GM21529 (cell line): ENCODE measurements around the gene NTMT2.
"Not testable (repeated sequence)": the region's sequence is repeated elsewhere in the genome, so short reads cannot be mapped to it uniquely, and the experiment has no call there.

ENCODE experiments used
- ATAC-seq: cut with Tn5 transposase; IDR thresholded peaks from one replicate; pipeline ENCODE4 v1.9.1; 2021; ENCODE audit not compliant: unreplicated experiment

NTMT2 gene

GRCh38 chr1:170156594-170156993 is 10.8 kb downstream of the NTMT2 start:
- no peak for ATAC-seq

GRCh38 chr1:170157820-170158219 is 12.1 kb downstream of the NTMT2 start:
- no peak for ATAC-seq

GRCh38 chr1:170162459-170163246 is 16.9 kb downstream of the NTMT2 start:
- ATAC-seq, result no peak

GRCh38 chr1:170164103-170164763 is 18.5 kb downstream of the NTMT2 start:
- ATAC-seq, result no peak

- ATAC-seq, result no peak
Measured at GRCh38 chr1:170166518-170167180, 20.9 kb downstream of the NTMT2 start.

GRCh38 chr1:170168265-170168664 is 22.5 kb downstream of the NTMT2 start:
- no peak for ATAC-seq

GRCh38 chr1:170170513-170170912 is 24.8 kb downstream of the NTMT2 start:
- not testable (repeated sequence) for ATAC-seq

GRCh38 chr1:170174395-170174794 is 28.6 kb downstream of the NTMT2 start:
- no peak for ATAC-seq

GRCh38 chr1:170175041-170175440 is 29.3 kb downstream of the NTMT2 start:
- ATAC-seq, result no peak

GRCh38 chr1:170175484-170175883 is 29.7 kb downstream of the NTMT2 start:
- ATAC-seq, result no peak

GRCh38 chr1:170176772-170177171 is 31.0 kb downstream of the NTMT2 start:
- ATAC-seq, result no peak

GRCh38 chr1:170182442-170182841 is 36.7 kb downstream of the NTMT2 start:
- no peak for ATAC-seq

- ATAC-seq, result no peak
Measured at GRCh38 chr1:170192546-170192945, 46.8 kb downstream of the NTMT2 start.

GRCh38 chr1:170194451-170194850 is 48.7 kb downstream of the NTMT2 start:
- no peak for ATAC-seq

- ATAC-seq, result no peak
Measured at GRCh38 chr1:170196490-170197236, 50.9 kb downstream of the NTMT2 start.

GRCh38 chr1:170198090-170198489 is 52.3 kb downstream of the NTMT2 start:
- ATAC-seq, result no peak

GRCh38 chr1:170198584-170198983 is 52.8 kb downstream of the NTMT2 start:
- no peak for ATAC-seq

GRCh38 chr1:170200161-170200560 is 54.4 kb downstream of the NTMT2 start:
- ATAC-seq, result no peak

- no peak for ATAC-seq
Measured at GRCh38 chr1:170200621-170201397, 55.0 kb downstream of the NTMT2 start.

- ATAC-seq, result no peak
Measured at GRCh38 chr1:170203693-170204092, 57.9 kb downstream of the NTMT2 start.
